GM19372 (cell line): ENCODE results near the gene COL5A1.
"Not testable (repeated sequence)": the region's sequence is repeated elsewhere in the genome, so short reads cannot be mapped to it uniquely, and the experiment has no call there.

Experiments used
- ATAC-seq: cut with Tn5 transposase; IDR thresholded peaks from one replicate; pipeline ENCODE4 v1.9.1; 2021; ENCODE audit warnings: mild to moderate bottlenecking, low read depth, moderate library complexity; ENCODE audit not compliant: unreplicated experiment

The COL5A1 gene

GRCh38 chr9:134841180-134841904 is 199.7 kb downstream of the COL5A1 start:
- no peak for ATAC-seq

GRCh38 chr9:134842321-134842720 is 200.7 kb downstream of the COL5A1 start:
- no peak for ATAC-seq

GRCh38 chr9:134843740-134844139 is 202.1 kb downstream of the COL5A1 start:
- no peak for ATAC-seq

- no peak for ATAC-seq
Observed at GRCh38 chr9:134844821-134845220, 203.2 kb downstream of the COL5A1 start.

- no peak for ATAC-seq
Observed at GRCh38 chr9:134846187-134846586, 204.6 kb downstream of the COL5A1 start.

- no peak for ATAC-seq
Observed at GRCh38 chr9:134846699-134847098, 205.1 kb downstream of the COL5A1 start.

- ATAC-seq, result no peak
Observed at GRCh38 chr9:134847138-134847537, 205.5 kb downstream of the COL5A1 start.

- ATAC-seq, result no peak
Observed at GRCh38 chr9:134847752-134848432, 206.3 kb downstream of the COL5A1 start.

GRCh38 chr9:134848504-134848903 is 206.9 kb downstream of the COL5A1 start:
- no peak for ATAC-seq

- ATAC-seq, result no peak
Observed at GRCh38 chr9:134850611-134851010, 209.0 kb downstream of the COL5A1 start.

GRCh38 chr9:134851020-134851419 is 209.4 kb downstream of the COL5A1 start:
- no peak for ATAC-seq

GRCh38 chr9:134852906-134853654 is 211.5 kb downstream of the COL5A1 start:
- ATAC-seq, result no peak

- ATAC-seq, result no peak
Observed at GRCh38 chr9:134853893-134854292, 212.3 kb downstream of the COL5A1 start.

- no peak for ATAC-seq
Observed at GRCh38 chr9:134854541-134854981, 213.0 kb downstream of the COL5A1 start.

GRCh38 chr9:134855231-134855899 is 213.8 kb downstream of the COL5A1 start:
- no peak for ATAC-seq

- no peak for ATAC-seq
Observed at GRCh38 chr9:134855900-134856377, 214.3 kb downstream of the COL5A1 start.

GRCh38 chr9:134857451-134857850 is 215.8 kb downstream of the COL5A1 start:
- ATAC-seq, result not testable (repeated sequence)

GRCh38 chr9:134858051-134858841 is 216.6 kb downstream of the COL5A1 start:
- peak; percentile 81 for ATAC-seq

- ATAC-seq, result no peak
Observed at GRCh38 chr9:134860510-134860909, 218.9 kb downstream of the COL5A1 start.
